GM19438 (cell line): Measurements from ENCODE around the gene PTPN23.

Source experiments
- ATAC-seq: cut with Tn5 transposase; IDR thresholded peaks from one replicate; pipeline ENCODE4 v1.9.1; 2021; ENCODE audit warnings: low read depth; ENCODE audit not compliant: unreplicated experiment

PTPN23 gene

DNA sequence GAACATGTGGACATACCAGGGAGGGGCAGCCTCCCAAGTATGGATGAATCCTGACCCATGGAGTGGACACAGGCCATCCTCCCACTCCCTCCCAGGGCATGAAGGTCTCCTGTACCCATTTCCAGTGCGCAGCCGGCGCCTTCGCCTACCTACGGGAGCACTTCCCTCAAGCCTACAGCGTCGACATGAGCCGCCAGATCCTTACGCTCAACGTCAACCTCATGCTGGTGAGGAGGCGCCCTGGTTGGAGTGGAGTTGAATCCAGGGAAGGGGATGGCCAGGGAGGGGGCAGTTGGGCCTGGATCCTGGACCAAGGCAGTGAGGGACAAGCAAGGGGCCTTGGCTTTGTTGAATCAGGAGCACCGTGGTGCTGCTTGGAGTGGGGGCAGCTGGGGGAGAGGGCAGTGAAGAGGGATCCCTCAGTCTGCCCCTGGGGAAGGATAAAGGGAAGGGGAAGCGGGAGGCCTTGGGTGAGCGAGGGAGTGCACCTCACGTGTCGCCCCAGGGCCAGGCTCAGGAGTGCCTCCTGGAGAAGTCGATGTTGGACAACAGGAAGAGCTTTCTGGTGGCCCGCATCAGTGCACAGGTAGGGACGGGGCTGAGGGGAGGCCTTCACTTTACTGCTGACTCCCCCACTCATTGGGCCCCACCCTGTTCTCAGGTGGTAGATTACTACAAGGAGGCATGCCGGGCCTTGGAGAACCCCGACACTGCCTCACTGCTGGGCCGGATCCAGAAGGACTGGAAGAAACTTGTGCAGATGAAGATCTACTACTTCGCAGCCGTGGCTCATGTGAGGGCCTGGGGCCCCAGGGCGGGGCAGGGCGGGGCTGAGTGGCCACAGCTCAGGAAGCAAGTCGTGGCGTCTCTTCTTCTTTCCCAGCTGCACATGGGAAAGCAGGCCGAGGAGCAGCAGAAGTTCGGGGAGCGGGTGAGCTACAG, 25.3 kb downstream of the PTPN23 start:
- no peak for ATAC-seq

DNA sequence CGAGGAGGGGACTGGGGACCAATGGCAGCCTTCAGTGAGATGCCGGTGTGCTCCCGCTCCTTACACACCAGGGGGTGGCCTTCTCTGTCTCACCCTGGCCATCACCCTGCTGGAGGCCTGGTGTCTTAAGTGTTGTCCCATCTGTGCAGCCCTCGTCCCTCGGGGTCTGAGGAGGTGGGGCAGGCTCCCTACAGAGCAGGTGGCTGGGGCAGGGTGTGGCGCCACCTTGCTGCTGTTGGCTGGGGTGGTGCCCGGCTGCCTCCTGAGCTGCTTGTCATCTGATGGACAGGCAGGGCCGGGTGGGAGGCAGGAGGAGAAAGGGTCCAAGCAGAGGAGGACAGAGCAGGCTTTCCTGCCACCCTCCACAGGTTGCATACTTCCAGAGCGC, 25.9 kb downstream of the PTPN23 start:
- no peak for ATAC-seq

DNA sequence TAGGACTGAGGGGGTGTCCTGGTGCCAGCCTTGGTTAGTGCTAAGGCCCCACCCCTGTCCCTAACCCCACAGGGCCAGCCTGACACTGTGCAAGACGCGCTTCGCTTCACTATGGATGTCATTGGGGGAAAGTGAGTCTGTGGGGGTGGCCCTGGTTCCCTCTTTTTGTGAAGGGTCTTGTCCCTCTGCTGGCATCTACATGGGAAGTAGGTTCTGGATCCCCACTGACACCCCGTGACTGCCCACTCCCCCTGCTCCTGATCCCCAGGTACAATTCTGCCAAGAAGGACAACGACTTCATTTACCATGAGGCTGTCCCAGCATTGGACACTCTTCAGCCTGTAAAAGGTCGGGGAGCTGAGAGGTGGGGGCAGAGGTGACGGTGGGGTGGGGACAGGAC, 26.4 kb downstream of the PTPN23 start:
- no peak for ATAC-seq

DNA sequence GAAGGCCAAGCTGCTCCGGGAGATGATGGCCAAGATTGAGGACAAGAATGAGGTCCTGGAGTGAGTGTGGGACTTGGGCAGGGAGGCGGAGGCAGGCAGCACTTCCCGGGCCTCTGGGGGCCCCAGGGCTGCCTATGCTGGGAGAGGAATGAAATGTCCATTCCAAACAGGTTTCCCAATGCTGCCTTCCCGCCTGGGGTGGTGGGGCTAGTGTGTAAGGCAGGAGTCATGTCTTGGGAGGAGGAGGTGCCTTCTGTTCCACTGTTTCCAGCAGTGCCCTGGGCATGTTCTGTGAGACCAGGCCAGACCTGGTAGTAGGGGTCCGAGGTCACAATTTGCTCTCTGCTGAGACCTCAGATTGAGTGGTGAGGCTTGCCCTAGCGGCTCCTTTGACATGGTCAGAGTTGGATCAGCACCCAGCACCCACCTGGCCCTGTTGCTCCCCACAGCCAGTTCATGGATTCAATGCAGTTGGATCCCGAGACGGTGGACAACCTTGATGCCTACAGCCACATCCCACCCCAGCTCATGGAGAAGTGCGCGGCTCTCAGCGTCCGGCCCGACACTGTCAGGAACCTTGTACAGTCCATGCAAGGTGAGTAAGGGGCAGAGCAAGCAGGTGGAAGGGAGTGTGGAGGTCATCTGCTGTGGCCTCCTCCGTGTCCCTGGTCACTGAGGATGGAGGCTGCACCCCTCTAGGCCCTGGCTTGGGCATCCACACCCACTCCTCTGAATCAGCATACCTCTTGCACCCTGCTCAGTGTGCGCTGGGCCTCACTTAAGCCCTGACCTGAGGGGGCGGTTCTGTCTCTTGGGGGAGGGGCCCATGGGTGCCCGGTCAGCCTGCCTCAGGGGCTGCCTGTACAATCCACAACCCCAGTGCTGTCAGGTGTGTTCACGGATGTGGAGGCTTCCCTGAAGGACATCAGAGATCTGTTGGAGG, 27.3 kb downstream of the PTPN23 start:
- no peak for ATAC-seq

DNA sequence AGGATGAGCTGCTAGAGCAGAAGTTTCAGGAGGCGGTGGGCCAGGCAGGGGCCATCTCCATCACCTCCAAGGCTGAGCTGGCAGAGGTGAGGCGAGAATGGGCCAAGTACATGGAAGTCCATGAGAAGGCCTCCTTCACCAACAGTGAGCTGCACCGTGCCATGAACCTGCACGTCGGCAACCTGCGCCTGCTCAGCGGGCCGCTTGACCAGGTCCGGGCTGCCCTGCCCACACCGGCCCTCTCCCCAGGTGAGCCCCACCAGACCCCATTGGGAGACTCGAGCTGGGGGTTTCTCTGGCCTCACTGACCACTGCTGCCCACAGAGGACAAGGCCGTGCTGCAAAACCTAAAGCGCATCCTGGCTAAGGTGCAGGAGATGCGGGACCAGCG, 28.0 kb downstream of the PTPN23 start:
- no peak for ATAC-seq

DNA sequence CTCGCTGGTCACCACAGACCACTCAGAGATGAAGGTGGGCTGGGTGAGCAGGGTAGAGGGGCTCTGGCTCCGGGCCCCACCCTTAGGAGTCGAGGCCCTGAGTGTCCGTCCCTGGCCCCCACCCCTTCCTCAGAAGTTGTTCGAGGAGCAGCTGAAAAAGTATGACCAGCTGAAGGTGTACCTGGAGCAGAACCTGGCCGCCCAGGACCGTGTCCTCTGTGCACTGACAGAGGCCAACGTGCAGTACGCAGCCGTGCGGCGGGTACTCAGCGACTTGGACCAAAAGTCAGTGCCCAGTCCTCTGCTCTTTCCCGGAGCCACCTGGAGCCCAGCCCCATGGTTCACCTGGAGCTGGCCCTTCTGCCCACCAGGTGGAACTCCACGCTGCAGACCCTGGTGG, 28.5 kb downstream of the PTPN23 start:
- ATAC-seq = no peak

DNA sequence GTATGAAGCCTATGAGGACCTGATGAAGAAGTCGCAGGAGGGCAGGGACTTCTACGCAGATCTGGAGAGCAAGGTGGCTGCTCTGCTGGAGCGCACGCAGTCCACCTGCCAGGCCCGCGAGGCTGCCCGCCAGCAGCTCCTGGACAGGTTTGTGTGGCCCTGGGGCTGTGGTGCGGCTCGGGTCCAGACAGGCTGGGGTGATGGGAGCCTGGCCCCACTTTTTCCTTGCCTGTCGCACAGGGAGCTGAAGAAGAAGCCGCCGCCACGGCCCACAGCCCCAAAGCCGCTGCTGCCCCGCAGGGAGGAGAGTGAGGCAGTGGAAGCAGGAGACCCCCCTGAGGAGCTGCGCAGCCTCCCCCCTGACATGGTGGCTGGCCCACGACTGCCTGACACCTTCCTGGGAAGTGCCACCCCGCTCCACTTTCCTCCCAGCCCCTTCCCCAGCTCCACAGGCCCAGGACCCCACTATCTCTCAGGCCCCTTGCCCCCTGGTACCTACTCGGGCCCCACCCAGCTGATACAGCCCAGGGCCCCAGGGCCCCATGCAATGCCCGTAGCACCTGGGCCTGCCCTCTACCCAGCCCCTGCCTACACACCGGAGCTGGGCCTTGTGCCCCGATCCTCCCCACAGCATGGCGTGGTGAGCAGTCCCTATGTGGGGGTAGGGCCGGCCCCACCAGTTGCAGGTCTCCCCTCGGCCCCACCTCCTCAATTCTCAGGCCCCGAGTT, 29.0 kb downstream of the PTPN23 start:
- ATAC-seq = no peak

DNA sequence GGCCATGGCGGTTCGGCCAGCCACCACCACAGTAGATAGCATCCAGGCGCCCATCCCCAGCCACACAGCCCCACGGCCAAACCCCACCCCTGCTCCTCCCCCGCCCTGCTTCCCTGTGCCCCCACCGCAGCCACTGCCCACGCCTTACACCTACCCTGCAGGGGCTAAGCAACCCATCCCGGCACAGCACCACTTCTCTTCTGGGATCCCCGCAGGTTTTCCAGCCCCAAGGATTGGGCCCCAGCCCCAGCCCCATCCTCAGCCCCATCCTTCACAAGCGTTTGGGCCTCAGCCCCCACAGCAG, 29.5 kb downstream of the PTPN23 start:
- no peak for ATAC-seq

DNA sequence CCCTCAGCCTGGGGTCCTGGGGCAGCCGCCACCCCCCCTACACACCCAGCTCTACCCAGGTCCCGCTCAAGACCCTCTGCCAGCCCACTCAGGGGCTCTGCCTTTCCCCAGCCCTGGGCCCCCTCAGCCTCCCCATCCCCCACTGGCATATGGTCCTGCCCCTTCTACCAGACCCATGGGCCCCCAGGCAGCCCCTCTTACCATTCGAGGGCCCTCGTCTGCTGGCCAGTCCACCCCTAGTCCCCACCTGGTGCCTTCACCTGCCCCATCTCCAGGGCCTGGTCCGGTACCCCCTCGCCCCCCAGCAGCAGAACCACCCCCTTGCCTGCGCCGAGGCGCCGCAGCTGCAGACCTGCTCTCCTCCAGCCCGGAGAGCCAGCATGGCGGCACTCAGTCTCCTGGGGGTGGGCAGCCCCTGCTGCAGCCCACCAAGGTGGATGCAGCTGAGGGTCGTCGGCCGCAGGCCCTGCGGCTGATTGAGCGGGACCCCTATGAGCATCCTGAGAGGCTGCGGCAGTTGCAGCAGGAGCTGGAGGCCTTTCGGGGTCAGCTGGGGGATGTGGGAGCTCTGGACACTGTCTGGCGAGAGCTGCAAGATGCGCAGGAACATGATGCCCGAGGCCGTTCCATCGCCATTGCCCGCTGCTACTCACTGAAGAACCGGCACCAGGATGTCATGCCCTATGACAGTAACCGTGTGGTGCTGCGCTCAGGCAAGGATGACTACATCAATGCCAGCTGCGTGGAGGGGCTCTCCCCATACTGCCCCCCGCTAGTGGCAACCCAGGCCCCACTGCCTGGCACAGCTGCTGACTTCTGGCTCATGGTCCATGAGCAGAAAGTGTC, 30.2 kb downstream of the PTPN23 start:
- no peak for ATAC-seq

DNA sequence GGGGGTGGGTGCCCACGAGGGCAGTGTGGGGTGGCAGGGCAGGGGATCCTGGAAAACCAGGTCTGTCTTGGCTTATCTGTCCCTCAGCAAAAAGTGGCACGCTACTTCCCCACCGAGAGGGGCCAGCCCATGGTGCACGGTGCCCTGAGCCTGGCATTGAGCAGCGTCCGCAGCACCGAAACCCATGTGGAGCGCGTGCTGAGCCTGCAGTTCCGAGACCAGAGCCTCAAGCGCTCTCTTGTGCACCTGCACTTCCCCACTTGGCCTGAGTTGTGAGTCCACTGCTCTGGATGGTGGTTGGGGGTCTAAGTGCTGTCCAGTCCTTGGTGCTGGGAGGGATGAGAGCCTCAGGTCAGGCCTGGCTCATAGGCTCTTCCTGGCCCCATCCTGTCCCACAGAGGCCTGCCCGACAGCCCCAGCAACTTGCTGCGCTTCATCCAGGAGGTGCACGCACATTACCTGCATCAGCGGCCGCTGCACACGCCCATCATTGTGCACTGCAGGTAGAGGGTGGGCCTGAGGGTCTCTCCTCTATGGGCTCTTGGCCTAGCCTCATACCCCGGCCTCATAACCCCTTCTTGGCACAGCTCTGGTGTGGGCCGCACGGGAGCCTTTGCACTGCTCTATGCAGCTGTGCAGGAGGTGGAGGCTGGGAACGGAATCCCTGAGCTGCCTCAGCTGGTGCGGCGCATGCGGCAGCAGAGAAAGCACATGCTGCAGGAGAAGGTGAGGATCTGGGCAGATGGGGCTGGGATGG, 31.1 kb downstream of the PTPN23 start:
- no peak for ATAC-seq

DNA sequence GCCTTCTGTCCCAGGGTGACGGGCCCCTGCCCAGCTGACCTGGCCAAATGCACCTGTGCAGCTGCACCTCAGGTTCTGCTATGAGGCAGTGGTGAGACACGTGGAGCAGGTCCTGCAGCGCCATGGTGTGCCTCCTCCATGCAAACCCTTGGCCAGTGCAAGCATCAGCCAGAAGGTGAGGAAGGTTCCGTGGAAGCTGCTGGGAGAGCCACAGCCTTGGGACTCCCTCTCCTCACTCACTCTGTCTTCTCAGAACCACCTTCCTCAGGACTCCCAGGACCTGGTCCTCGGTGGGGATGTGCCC, 31.6 kb downstream of the PTPN23 start:
- ATAC-seq = no peak

DNA sequence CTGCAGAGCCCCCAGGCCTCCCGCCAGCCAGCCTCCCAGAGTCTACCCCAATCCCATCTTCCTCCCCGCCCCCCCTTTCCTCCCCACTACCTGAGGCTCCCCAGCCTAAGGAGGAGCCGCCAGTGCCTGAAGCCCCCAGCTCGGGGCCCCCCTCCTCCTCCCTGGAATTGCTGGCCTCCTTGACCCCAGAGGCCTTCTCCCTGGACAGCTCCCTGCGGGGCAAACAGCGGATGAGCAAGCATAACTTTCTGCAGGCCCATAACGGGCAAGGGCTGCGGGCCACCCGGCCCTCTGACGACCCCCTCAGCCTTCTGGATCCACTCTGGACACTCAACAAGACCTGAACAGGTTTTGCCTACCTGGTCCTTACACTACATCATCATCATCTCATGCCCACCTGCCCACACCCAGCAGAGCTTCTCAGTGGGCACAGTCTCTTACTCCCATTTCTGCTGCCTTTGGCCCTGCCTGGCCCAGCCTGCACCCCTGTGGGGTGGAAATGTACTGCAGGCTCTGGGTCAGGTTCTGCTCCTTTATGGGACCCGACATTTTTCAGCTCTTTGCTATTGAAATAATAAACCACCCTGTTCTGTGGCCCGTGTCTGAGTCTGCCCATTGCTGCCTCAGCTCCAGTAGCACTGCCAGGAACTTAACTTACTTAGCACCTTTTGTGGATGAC, 32.2 kb downstream of the PTPN23 start:
- no peak for ATAC-seq

DNA sequence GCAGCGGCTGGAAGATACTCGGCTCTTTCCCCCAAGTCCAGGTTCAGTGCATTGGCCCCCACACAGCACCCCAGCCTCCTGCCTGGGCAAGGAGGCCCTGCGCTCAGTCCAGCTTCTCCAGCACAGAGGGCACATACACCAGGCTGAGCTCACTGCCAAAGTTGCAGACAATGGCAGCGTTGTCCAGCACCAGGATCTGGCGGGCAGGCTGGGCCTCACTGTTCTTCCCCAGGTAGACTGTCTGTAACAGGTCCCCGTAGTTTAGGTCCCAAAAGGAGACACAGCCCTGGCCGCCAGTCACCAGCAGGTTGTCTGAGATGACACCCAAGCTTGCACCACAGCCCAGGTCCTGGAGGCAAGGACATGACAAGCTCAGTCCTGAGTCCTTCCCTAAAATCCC, 32.9 kb downstream of the PTPN23 start:
- no peak for ATAC-seq

DNA sequence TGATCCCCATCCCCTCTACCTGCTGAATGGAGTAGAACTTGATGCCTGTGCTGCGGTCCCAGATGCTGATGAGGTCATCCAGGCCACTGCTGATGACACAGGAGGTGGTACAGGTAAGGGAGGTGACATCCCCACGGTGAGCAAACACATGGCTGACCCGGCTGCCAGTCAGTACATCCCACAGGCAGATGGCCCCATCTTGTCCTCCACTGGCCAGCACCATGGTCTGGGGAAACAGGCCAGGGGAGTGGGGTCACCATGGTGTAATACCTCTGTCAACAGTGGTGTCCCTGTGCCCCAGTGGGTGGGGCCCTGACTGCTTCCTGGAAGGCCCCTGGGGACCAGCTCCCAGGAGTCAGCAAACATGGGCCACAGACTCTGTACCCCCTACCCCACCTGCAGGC, 33.3 kb downstream of the PTPN23 start:
- no peak for ATAC-seq

DNA sequence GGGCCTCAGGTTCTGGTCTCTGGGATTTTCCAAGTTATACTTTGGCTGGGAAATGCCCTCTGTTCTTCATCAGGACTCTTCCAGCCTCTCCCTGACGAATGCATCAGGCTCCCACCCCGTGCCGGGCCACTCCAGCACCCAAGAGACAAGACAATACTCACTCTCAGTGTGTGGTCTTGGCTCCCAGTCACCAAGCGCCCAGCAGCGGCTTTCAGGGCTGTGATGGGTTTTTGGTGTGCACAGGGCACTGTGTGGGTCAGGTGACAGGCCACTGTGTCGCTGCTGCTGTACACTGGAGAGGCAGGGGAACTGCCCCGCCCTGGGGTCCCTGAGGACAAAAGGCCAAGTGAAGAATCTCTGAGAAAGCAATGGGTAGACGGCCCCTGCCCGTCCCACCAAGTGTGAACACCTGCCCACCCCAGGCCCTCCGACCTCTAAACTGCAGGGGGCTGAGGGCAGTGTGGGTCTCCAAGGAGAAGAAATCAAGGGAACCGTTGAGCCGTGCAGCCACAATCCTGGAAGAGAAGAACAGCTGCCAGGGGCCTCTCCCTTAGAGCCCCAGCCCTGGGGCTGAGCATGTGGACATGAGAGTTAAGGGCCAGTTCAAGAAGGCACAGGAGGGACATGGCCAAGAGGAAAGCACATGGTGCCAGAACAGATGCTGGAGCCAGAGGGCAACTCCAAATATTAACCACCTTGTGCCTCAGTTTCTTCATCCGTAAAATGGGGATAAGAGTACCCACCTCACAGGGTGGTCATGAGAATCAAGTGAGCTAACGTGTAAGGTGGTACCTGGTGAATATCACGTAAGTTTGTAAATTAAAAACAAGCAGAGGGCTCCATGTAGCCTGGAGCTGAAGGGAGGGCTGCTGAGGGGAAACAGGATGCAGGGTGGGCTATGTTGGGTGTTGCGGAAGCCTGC, 34.1 kb downstream of the PTPN23 start:
- no peak for ATAC-seq

DNA sequence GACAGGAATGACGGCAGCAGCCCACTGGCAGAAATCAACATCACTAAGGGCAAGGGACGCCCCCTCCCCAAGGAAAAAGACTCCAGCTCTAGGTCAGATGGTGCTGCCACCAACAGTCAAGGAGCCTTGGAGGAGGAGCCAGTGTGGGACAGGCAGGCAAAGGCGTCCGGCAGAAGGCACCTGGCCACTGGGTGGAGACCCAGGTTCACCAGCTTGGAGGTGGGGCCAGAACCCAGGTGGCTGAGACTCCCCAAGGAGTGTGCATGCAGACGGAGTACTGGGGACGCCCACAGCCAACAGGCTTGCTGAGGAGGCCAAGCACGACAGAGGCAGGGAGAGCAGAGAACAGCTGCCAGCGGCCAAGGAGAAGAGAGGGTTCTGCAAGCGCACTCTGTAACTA, 35.2 kb downstream of the PTPN23 start:
- ATAC-seq = no peak

DNA sequence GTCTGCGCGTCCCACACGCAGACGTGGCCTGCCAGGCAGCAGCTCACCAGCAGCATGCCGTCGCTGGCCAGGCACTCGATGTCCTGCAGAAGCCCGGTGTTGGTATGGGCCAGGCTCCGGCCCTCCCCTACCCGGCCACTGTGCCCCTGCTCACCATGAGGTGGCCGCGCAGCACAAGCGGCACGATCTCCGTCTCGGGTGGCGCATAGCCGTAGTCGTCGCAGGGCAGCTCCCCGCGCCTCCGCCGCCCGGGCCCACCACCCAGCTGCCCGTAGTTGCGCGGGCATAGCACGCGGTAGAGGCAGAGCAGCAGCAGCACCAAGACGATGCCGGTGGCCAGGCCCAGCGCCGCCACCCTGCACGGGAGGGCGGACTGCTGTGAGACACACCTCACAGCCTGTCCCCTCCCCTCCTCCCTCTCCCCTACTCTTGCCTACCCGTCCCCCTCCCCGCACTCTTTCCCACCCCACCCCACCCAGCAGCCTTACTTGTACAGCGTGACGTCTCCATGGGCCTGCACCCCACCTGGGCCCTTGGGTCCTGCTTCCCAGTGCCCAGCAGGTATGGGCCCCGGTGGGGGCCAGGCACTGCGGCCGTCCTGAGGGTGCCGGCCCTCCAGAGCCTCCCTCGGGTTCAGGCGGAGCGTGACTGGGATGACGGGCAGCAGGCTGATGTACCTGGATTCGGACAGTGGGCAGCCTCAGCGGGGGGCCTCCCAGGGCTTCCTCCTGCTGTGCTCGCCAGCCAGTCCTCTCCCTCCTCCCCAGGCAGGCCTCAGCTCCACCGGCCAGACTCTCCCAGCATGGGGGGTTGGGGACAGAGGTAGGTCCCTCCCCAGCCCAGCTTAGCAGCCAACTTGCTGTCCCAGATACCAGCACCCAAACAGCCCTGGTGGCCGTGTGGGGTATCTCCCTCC, 37.6 kb downstream of the PTPN23 start:
- no peak for ATAC-seq
